GM21786 (cell line): ENCODE measurements around the gene PTCH1.
A peak's percentile ranks its signal among the peaks of the same experiment; 100 is the strongest.

Source experiments
- ATAC-seq: cut with Tn5 transposase; IDR thresholded peaks from one replicate; pipeline ENCODE4 v1.9.1; 2021; ENCODE audit not compliant: unreplicated experiment

Gene PTCH1

GRCh38 chr9:95468791-95469190 lies 48.0 kb downstream of the PTCH1 start:
- no peak for ATAC-seq

DNA sequence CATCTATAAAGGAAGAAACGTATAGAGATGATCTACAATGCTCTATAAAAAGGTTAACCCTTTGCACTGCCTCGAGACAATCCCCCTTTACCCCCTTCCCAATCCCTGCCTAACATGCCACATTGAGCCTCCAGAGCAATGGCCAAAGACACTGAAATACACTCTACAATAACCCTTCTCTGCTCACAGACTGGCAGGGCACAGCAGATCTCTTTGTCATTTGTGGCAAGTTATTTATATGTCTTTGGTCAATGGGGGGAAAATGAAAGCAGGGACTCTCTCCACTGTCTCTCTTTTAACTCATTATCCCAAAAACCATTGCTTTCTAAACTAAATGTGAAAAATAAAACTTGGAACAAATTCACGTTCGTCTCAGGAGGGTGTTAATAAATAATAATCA lies 51.7 kb downstream of the PTCH1 start:
- no peak for ATAC-seq

GRCh38 chr9:95463148-95464060 lies 53.4 kb downstream of the PTCH1 start:
- ATAC-seq, result no peak

DNA sequence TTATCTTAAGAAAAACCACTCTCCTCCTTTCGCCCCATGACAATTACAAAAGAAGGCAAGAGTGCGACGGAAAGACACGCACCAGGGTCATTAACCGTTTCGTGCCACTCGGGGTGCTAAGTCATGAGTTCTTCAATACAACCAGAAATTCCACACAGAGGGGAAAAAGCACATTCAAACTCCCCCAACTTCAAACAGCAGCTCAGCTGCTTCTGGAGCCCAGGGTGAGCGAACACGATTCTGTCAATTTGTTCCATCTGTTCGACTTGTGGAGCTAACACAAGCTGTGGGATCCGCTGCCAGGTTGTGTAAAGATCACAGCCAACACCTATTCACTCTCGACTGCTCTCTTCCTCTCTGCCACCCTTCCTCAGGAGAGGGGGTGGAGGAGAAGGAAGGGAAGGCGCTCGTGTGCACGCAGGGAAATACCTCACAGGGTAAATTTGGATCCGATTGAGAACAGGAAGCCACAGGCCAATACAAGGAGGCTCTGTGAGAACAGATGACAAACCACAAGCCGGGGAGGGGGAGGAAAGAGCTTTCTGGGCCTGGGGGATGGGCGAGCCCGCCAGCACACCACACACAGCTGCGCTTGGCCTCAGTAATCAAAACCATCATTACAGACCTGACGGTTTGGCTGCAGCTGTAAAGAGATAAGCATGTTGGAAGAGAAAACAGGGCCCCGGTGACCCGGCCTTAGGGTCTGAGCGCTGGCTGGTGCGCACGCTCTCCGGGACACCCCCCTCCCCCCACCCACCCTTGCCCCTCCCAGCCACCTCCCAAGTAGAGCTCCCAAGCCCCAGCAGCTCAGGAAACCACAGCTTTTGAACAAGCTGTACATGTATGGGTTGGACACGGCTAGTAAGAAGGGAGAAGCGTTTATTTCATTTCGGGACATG lies 54.3 kb downstream of the PTCH1 start:
- peak; percentile 95 for ATAC-seq

DNA sequence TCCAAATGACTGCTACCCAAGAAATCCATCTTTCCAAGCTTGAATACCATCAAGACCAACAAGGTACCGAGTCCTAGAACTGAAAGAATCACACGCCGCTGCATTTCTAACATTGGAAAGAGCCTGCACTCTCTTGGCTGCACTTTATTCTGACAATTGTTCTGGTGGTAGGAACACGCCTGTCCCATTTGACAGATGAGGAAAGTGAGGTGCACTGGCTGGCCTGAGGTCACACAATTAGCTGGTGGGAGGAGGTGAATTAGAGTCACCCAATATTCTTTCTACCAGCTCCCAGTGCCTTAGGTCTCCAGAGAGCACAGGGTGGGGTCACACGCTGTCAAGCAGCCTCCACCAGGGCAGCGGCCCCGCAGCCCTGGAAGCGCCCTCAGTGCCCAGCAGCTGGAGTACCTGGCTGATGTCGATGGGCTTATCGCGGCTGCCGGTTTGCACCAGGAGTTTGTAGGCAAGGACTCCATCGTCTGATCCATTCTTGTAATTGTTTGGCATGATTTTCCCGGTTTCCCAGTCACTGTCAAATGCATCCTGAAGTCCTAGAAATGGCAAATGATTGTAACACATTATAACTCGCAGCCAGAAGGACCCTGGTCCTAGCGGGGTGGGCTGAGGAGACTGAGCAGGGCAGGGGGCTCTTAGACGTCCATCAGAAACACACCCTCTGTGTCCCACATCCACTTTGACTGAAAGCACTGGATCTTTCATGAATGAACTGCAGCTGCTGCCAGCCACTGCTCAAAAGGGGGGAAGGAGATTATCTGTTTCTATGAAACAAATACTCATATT lies 55.1 kb downstream of the PTCH1 start:
- ATAC-seq, result no peak

DNA sequence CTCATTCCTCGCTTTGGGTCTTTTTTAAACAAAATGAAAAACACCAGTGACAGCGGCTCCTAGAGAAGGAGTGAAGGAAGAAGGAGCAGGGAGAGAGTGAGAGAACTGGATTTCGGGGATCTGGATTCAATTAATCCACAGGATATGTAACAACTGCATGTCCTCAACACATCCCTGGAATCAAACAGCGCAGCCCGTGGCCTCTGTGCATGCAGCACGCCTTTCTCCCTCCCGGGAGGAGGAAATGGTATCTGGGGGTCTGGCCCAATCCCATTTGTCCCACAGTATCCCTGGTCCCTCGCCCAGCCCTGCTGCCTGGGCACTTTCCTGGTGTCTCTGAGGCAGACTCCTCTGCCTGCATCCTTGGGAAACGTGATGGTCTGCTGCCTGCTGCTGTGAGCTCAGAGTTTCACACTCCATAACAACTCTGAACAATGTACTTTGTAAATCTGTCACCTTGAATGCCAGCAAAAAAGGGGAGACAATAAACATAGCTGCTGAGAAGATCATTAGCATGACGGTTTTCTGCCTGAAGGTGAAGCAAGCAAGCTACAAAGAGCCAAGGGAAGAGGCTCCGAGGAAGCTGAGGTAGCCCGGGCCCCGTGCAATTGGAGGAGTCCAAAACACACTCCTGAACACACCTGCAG lies 56.1 kb downstream of the PTCH1 start:
- ATAC-seq, result no peak

DNA sequence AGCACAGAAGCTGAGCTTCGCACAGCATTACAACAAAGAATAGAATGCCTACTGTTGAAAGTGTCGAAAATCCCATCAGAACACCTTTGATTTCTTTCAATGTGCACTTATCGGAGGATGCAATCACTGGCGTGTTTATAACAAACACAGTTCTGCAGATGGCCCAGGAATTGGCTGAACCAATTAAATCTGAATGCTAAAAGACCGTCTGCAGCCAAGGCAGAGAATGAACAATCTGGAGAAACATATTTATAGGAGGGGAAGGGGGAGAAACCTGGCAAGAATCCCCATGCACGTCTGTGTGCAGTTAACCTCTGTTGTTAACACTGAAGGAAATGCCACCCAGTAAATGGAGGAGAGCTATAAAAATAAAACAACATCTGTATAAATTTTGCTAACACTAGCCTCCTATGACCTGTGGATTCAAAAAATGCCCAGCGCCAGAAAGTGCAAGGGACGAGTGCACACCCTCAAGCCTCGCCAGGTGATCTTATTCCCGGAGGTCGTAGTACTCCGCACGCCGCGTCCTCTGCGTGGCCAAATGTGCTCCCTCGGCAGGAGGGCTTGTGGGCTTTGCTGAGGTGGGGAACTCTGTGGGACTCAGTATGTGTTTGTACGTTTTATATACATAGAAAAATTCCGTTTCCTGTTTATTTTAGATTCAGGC lies 56.8 kb downstream of the PTCH1 start:
- ATAC-seq, result no peak

- ATAC-seq, result no peak
Measured at GRCh38 chr9:95459178-95459577, 57.6 kb downstream of the PTCH1 start.

DNA sequence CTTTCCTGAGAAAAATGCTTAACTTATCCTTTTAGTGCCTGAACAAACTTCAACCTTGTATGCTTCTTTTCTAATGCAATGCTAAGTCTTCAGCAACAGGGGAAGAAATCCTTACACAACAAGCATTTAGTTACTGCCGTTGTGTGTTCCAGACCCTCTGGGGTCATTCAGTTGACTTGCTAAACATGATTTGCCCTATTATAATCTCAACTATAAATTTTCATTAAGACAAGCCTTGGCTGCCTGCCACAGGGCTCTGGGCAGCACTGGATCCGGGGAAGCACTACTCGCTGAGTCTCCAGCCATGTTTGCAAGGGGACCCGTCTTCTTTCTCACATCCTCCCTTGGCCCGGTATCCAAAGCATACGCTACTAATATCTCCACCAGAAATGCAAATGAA lies 58.1 kb downstream of the PTCH1 start:
- ATAC-seq, result no peak

- no peak for ATAC-seq
Measured at GRCh38 chr9:95457769-95458168, 59.0 kb downstream of the PTCH1 start.

- ATAC-seq, result no peak
Measured at GRCh38 chr9:95455714-95456113, 61.1 kb downstream of the PTCH1 start.

DNA sequence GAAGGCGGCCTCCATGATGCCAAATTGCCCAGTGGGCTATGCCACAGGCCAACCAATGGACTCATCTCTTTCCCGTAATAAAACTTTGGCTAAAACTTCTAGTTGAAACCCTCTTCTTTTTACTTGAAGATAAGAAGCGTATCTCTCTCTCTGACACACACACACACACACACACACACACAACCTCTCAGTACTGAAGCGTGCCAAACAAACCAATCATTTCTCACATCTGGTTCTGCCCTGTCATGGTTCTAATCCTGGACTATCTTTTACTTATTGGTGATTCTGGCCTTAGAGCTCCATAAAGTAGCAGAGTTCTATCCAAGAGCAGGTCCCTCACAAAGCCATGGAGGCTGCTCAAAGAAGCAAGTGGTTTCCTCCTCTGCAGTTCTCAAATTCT lies 64.6 kb downstream of the PTCH1 start:
- ATAC-seq, result no peak

DNA sequence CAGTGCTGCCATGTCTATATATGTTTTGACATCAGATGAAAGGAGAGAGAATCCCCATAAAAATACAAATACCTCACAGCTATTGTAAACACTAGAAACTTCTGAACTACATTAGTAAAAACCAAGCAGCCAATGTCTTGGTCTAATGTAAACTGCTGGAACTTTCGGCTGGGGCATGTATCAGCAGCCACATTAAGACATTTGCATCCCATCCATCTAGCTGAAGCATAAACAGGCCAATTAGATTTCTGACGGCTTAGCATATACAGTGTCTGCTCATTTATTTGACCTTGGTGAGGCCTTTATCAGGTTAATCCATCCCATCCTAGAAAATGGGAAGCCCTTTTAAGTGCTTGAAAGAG lies 65.7 kb downstream of the PTCH1 start:
- ATAC-seq, result no peak

DNA sequence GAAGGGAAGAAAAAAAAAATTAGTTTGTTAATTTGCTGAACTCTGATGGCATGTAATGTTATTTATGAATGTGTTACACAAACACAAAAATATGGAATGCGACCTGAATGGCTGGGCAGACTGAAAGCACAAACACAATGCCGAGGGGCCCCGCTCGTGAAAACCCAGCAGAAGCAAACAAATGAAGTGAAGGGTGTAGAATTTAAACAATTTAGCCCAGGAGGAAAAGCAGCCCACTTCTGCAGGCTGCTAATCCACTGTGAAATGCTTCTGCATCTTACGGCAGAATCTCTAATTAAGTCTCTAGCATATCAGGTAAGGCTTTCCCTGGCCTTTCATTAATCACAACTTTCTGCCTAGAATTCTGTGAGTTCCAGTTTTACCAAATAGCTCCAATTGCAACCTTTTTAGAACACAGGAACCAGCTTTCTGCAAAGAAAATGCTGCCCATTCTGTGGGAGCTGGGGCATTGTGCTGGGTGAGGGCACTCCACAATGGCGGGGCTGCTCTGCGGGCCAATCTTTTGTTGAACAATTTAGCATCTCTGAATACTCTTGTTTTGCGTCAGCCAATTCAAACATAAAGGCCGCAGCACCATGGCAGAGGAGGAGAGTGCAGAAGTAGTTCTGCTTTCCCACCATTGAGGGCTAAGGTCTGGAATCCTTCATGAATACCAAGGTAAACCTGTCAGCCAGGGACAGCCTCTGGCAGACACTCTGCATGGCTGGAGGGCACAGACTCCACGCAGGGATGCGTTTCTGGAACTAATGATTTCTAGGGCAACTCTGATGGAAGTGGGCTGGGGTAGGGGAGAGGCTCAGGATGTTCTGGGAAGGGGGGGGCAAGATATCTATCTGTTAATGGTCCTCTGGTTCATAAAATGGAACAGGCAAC lies 66.4 kb downstream of the PTCH1 start:
- no peak for ATAC-seq

- ATAC-seq, result no peak
Measured at GRCh38 chr9:95449016-95449415, 67.8 kb downstream of the PTCH1 start.

GRCh38 chr9:95447660-95448420 lies 68.9 kb downstream of the PTCH1 start:
- no peak for ATAC-seq

DNA sequence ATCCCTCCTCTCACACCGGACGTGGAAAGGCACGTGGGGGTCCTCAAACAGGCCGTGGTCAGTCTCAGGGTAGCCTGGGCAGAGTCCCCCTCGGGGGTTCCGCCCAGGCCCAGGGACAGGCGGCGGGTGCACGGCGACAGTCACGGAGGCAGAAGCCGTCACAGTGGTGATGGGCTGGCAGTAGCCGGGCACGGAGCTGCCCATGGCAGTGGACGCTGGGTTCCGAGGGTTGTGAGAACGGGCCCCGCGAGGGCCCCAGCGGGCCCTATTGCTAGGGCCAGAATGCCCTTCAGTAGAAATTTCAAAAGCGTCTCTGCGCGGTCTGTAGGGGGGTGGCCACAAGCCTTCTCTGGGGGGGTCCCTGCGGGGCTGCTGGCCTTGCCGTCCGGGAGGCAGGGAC lies 69.8 kb downstream of the PTCH1 start:
- no peak for ATAC-seq

DNA sequence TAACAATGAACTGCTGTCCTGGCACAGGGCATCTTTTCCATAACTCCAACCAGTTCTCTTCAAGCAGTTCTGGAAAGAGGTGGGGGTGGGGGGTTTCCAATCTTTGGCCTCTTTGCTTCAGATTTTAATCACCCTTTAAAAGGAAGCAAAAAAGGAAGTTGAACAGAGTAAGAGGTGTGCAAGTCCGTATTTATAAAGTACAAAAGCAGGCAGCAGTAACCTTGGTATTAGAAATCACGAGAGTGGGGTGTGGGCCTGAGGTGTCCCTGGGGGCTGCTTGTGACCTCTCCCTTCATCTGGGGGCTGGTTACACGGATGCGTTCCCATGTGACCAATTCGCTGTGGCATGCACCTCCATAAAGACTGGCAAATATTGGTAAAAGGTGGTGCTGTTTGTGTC lies 70.5 kb downstream of the PTCH1 start:
- ATAC-seq, result no peak
